ENCODE results near the gene FBXW7.

FBXW7 gene

GRCh38 chr4:152508818-152509217 is 27.1 kb downstream of the FBXW7 start:
- H3K27ac Mint-ChIP-seq = no peak overlapping the region
- no peaks in the 10 kb centered on the region for H3K27me3 Mint-ChIP-seq
- H3K9me3 Mint-ChIP-seq (ENCODE audit: low read depth) = no peaks in the 10 kb centered on the region
- H3K36me3 Mint-ChIP-seq = peaks cover 3% of the 10 kb centered on the region
- H3K4me1 Mint-ChIP-seq (ENCODE audit: low read depth) = peaks cover 39% of the 10 kb centered on the region
- no peak overlapping the region for H3K4me3 Mint-ChIP-seq

GRCh38 chr4:152508386-152508785 is 27.5 kb downstream of the FBXW7 start:
- Mint-ChIP-seq H3K27ac (no peak overlapping the region), H3K36me3 (peaks cover 3% of the 10 kb centered on the region), H3K4me3 (no peak overlapping the region), H3K27me3 (no peaks in the 10 kb centered on the region), H3K4me1 (ENCODE audit: low read depth) (peaks cover 37% of the 10 kb centered on the region), H3K9me3 (ENCODE audit: low read depth) (no peaks in the 10 kb centered on the region)

- Mint-ChIP-seq H3K4me3 (no peak overlapping the region), H3K27me3 (no peaks in the 10 kb centered on the region), H3K27ac (no peak overlapping the region), H3K4me1 (ENCODE audit: low read depth) (peaks cover 23% of the 10 kb centered on the region), H3K9me3 (ENCODE audit: low read depth) (no peaks in the 10 kb centered on the region), H3K36me3 (peaks cover 3% of the 10 kb centered on the region)
Observed at GRCh38 chr4:152503653-152504290, 32.1 kb downstream of the FBXW7 start.

- Mint-ChIP-seq H3K27me3 (no peaks in the 10 kb centered on the region), H3K4me1 (ENCODE audit: low read depth) (peaks cover 33% of the 10 kb centered on the region), H3K9me3 (ENCODE audit: low read depth) (no peaks in the 10 kb centered on the region), H3K27ac (peak overlapping the region; percentile 66), H3K4me3 (no peak overlapping the region), H3K36me3 (no peaks in the 10 kb centered on the region)
Observed at GRCh38 chr4:152501846-152502536, 33.9 kb downstream of the FBXW7 start.

- Mint-ChIP-seq H3K4me3 (no peak overlapping the region), H3K27ac (no peak overlapping the region), H3K4me1 (ENCODE audit: low read depth) (peaks cover 35% of the 10 kb centered on the region)
Observed at GRCh38 chr4:152500800-152501434, 35.0 kb downstream of the FBXW7 start.

GRCh38 chr4:152500275-152500674 is 35.6 kb downstream of the FBXW7 start:
- H3K4me1 Mint-ChIP-seq (ENCODE audit: low read depth) = peaks cover 37% of the 10 kb centered on the region
- H3K4me3 Mint-ChIP-seq = no peak overlapping the region
- no peak overlapping the region for H3K27ac Mint-ChIP-seq
- no peaks in the 10 kb centered on the region for H3K27me3 Mint-ChIP-seq
- no peaks in the 10 kb centered on the region for H3K9me3 Mint-ChIP-seq (ENCODE audit: low read depth)
- H3K36me3 Mint-ChIP-seq = no peaks in the 10 kb centered on the region

More at GRCh38 chr4:152500800-152501434, 35.0 kb downstream of the FBXW7 start:
- Mint-ChIP-seq H3K27me3 (no peaks in the 10 kb centered on the region), H3K9me3 (ENCODE audit: low read depth) (no peaks in the 10 kb centered on the region), H3K36me3 (no peaks in the 10 kb centered on the region)

- no peak overlapping the region for H3K27ac Mint-ChIP-seq
- no peaks in the 10 kb centered on the region for H3K27me3 Mint-ChIP-seq
- no peaks in the 10 kb centered on the region for H3K36me3 Mint-ChIP-seq
- no peaks in the 10 kb centered on the region for H3K9me3 Mint-ChIP-seq (ENCODE audit: low read depth)
- peaks cover 39% of the 10 kb centered on the region for H3K4me1 Mint-ChIP-seq (ENCODE audit: low read depth)
- H3K4me3 Mint-ChIP-seq = no peak overlapping the region
Observed at GRCh38 chr4:152499344-152499743, 36.5 kb downstream of the FBXW7 start.

GRCh38 chr4:152494020-152494419 is 41.9 kb downstream of the FBXW7 start:
- no peak overlapping the region for H3K4me3 Mint-ChIP-seq
- H3K36me3 Mint-ChIP-seq = no peaks in the 10 kb centered on the region
- no peaks in the 10 kb centered on the region for H3K27me3 Mint-ChIP-seq
- no peaks in the 10 kb centered on the region for H3K9me3 Mint-ChIP-seq (ENCODE audit: low read depth)
- H3K4me1 Mint-ChIP-seq (ENCODE audit: low read depth) = peaks cover 61% of the 10 kb centered on the region
- H3K27ac Mint-ChIP-seq = no peak overlapping the region

GRCh38 chr4:152488246-152488645 is 47.6 kb downstream of the FBXW7 start:
- Mint-ChIP-seq H3K9me3 (ENCODE audit: low read depth) (no peaks in the 10 kb centered on the region), H3K4me3 (no peak overlapping the region), H3K36me3 (no peaks in the 10 kb centered on the region), H3K27ac (no peak overlapping the region), H3K27me3 (no peaks in the 10 kb centered on the region), H3K4me1 (ENCODE audit: low read depth) (peaks cover 64% of the 10 kb centered on the region)

- Mint-ChIP-seq H3K27me3 (no peaks in the 10 kb centered on the region), H3K27ac (peak overlapping the region; percentile 2), H3K36me3 (peaks cover 7% of the 10 kb centered on the region), H3K4me3 (no peak overlapping the region), H3K9me3 (ENCODE audit: low read depth) (no peaks in the 10 kb centered on the region), H3K4me1 (ENCODE audit: low read depth) (peaks cover 57% of the 10 kb centered on the region)
Observed at GRCh38 chr4:152486429-152487389, 49.2 kb downstream of the FBXW7 start.

GRCh38 chr4:152485726-152486276 is 50.1 kb downstream of the FBXW7 start:
- no peak overlapping the region for H3K27ac Mint-ChIP-seq
- peaks cover 53% of the 10 kb centered on the region for H3K4me1 Mint-ChIP-seq (ENCODE audit: low read depth)
- H3K36me3 Mint-ChIP-seq = peaks cover 9% of the 10 kb centered on the region
- no peaks in the 10 kb centered on the region for H3K27me3 Mint-ChIP-seq
- no peaks in the 10 kb centered on the region for H3K9me3 Mint-ChIP-seq (ENCODE audit: low read depth)
- no peak overlapping the region for H3K4me3 Mint-ChIP-seq

- H3K27me3 Mint-ChIP-seq = no peaks in the 10 kb centered on the region
- peaks cover 22% of the 10 kb centered on the region for H3K36me3 Mint-ChIP-seq
- H3K9me3 Mint-ChIP-seq (ENCODE audit: low read depth) = no peaks in the 10 kb centered on the region
- peaks cover 53% of the 10 kb centered on the region for H3K4me1 Mint-ChIP-seq (ENCODE audit: low read depth)
- no peak overlapping the region for H3K27ac Mint-ChIP-seq
- H3K4me3 Mint-ChIP-seq = no peak overlapping the region
Observed at GRCh38 chr4:152482211-152482610, 53.7 kb downstream of the FBXW7 start.

- Mint-ChIP-seq H3K27ac (no peak overlapping the region), H3K4me3 (no peak overlapping the region), H3K36me3 (peaks cover 22% of the 10 kb centered on the region), H3K9me3 (ENCODE audit: low read depth) (no peaks in the 10 kb centered on the region), H3K27me3 (no peaks in the 10 kb centered on the region), H3K4me1 (ENCODE audit: low read depth) (peaks cover 48% of the 10 kb centered on the region)
Observed at GRCh38 chr4:152480901-152481300, 55.0 kb downstream of the FBXW7 start.

- H3K4me1 Mint-ChIP-seq (ENCODE audit: low read depth) = peaks cover 44% of the 10 kb centered on the region
- peak overlapping the region; percentile 11 for H3K27ac Mint-ChIP-seq
- no peaks in the 10 kb centered on the region for H3K9me3 Mint-ChIP-seq (ENCODE audit: low read depth)
- no peaks in the 10 kb centered on the region for H3K27me3 Mint-ChIP-seq
- H3K36me3 Mint-ChIP-seq = peaks cover 22% of the 10 kb centered on the region
- no peak overlapping the region for H3K4me3 Mint-ChIP-seq
Observed at GRCh38 chr4:152480326-152480725, 55.6 kb downstream of the FBXW7 start.
